SK-N-SH treated with all-trans-retinoic acid at 6 μM for 48 hours (cell line): ENCODE data around the gene WNT10A.

Experiments used
- ATAC-seq: fragments of 200-7000 bp; cut with Tn5 transposase; 3 replicates; pipeline ENCODE4 v1.9.1; 2020; ENCODE audit warnings: mild to moderate bottlenecking, moderate library complexity
- ARNTL ChIP-seq: fragments of 450-650 bp; formaldehyde crosslinking; IDR thresholded peaks from 2 replicates; pipeline ENCODE4 v1.5.0; 2020; ENCODE audit warnings: low read depth, mild to moderate bottlenecking, moderate library complexity, borderline replicate concordance
- BACH2 ChIP-seq: fragments of 250-450 bp; sonication (Bioruptor Pico); IDR thresholded peaks from 2 replicates; pipeline ENCODE4 v1.9.0; 2021; ENCODE audit warnings: mild to moderate bottlenecking, borderline replicate concordance
- CSDC2 ChIP-seq: fragments of 250-450 bp; sonication (Bioruptor Pico); IDR thresholded peaks from 2 replicates; pipeline ENCODE4 v1.5.0; 2020; ENCODE audit warnings: mild to moderate bottlenecking, moderate library complexity
- ESRRG ChIP-seq: fragments of 250-450 bp; sonication (Bioruptor Pico); IDR thresholded peaks from 2 replicates; pipeline ENCODE4 v1.6.1; 2021; ENCODE audit warnings: mild to moderate bottlenecking
- GLIS3 ChIP-seq: fragments of 250-450 bp; sonication (Bioruptor Pico); IDR thresholded peaks from 2 replicates; pipeline ENCODE4 v1.5.0; 2020; ENCODE audit warnings: mild to moderate bottlenecking, moderate library complexity
- ISL1 ChIP-seq: fragments of 250-450 bp; sonication (Bioruptor Pico); IDR thresholded peaks from 2 replicates; pipeline ENCODE4 v2.1.2; 2022; ENCODE audit warnings: mild to moderate bottlenecking, moderate library complexity
- OSR1 ChIP-seq: fragments of 250-450 bp; sonication (Bioruptor Pico); IDR thresholded peaks from 2 replicates; pipeline ENCODE4 v1.8.0; 2022; ENCODE audit warnings: moderate library complexity, mild to moderate bottlenecking, inconsistent platforms
- PPARA ChIP-seq: fragments of 250-450 bp; sonication (Bioruptor Pico); IDR thresholded peaks from 2 replicates; pipeline ENCODE4 v1.5.0; 2020; ENCODE audit warnings: mild to moderate bottlenecking, borderline replicate concordance
- RARB ChIP-seq: fragments of 250-450 bp; sonication (Bioruptor Pico); IDR thresholded peaks from 2 replicates; pipeline ENCODE4 v1.8.0; 2021; ENCODE audit warnings: mild to moderate bottlenecking, moderate library complexity
- SNAI2 ChIP-seq: fragments of 250-450 bp; sonication (Bioruptor Pico); IDR thresholded peaks from 2 replicates; pipeline ENCODE4 v1.5.0; 2020; ENCODE audit warnings: mild to moderate bottlenecking, moderate library complexity
- TCF4 ChIP-seq: fragments of 250-450 bp; sonication (Bioruptor Pico); IDR thresholded peaks from 2 replicates; pipeline ENCODE4 v1.8.0; 2021; ENCODE audit warnings: mild to moderate bottlenecking, moderate library complexity, borderline replicate concordance
- TOX ChIP-seq: fragments of 250-450 bp; sonication (Bioruptor Pico); IDR thresholded peaks from 2 replicates; pipeline ENCODE4 v1.8.0; 2021; ENCODE audit warnings: mild to moderate bottlenecking, moderate library complexity, borderline replicate concordance
- ZFP3 ChIP-seq: fragments of 250-450 bp; sonication (Bioruptor Pico); IDR thresholded peaks from 2 replicates; pipeline ENCODE4 v1.5.0; 2020; ENCODE audit warnings: mild to moderate bottlenecking, moderate library complexity
- ZFP30 ChIP-seq: fragments of 450-650 bp; formaldehyde crosslinking; IDR thresholded peaks from 2 replicates; pipeline ENCODE4 v1.5.0; 2022; ENCODE audit warnings: mild to moderate bottlenecking, moderate library complexity
- ZNF565 ChIP-seq: fragments of 450-650 bp; formaldehyde crosslinking; conservative IDR thresholded peaks from 2 replicates; pipeline ENCODE4 v1.5.0; 2020; ENCODE audit warnings: low read depth, mild to moderate bottlenecking, moderate library complexity
- ZNF70 ChIP-seq: fragments of 450-650 bp; formaldehyde crosslinking; IDR thresholded peaks from 2 replicates; pipeline ENCODE4 v1.5.0; 2020; ENCODE audit warnings: mild to moderate bottlenecking, moderate library complexity
- ZNF8 ChIP-seq: fragments of 450-650 bp; formaldehyde crosslinking; IDR thresholded peaks from 2 replicates; pipeline ENCODE4 v1.5.0; 2020; ENCODE audit warnings: mild to moderate bottlenecking, moderate library complexity
- TF ChIP-seq, protein P1 (sequence below): fragments of 250-450 bp; sonication (Bioruptor Pico); IDR thresholded peaks from 2 replicates; pipeline ENCODE4 v1.8.0; 2021; ENCODE audit warnings: low read depth, mild to moderate bottlenecking, moderate library complexity, borderline replicate concordance
- TF ChIP-seq, protein P2 (sequence below): fragments of 250-450 bp; sonication (Bioruptor Pico); IDR thresholded peaks from 2 replicates; pipeline ENCODE4 v1.8.0; 2020; ENCODE audit warnings: mild to moderate bottlenecking, moderate library complexity, borderline replicate concordance
- TF ChIP-seq, protein P3 (sequence below): fragments of 250-450 bp; sonication (Bioruptor Pico); IDR thresholded peaks from 2 replicates; pipeline ENCODE4 v1.5.1; 2021; ENCODE audit warnings: mild to moderate bottlenecking, moderate library complexity

The WNT10A gene

DNA sequence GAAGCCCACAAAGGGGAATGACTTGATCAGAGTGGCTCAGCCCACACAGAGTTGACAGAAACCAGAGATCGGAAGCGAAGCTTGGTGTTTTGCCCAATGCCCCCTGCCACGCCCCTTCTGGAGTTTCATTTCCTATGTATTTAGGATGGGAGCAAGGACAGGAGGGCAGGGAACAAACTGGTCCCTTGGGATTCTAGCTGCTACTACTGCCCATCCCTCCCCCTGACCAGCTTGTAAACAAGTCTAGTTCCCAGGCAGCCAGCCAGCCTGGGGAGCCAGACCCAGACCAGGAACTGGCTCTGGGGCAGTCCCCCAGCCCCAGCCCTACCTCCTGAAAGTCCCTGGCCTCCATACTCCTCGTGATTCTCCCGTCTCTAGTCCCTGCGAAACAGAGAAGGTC is 12.8 kb upstream of the WNT10A start:
- no peak for TF ChIP-seq ZFP30 (CRISPR knock-in tag)
- TF ChIP-seq SNAI2 (CRISPR knock-in tag): no peak
- no peak for TF ChIP-seq ISL1 (CRISPR knock-in tag)
- no peak for TF ChIP-seq ZFP3 (CRISPR knock-in tag)
- TF ChIP-seq, protein P1, sequence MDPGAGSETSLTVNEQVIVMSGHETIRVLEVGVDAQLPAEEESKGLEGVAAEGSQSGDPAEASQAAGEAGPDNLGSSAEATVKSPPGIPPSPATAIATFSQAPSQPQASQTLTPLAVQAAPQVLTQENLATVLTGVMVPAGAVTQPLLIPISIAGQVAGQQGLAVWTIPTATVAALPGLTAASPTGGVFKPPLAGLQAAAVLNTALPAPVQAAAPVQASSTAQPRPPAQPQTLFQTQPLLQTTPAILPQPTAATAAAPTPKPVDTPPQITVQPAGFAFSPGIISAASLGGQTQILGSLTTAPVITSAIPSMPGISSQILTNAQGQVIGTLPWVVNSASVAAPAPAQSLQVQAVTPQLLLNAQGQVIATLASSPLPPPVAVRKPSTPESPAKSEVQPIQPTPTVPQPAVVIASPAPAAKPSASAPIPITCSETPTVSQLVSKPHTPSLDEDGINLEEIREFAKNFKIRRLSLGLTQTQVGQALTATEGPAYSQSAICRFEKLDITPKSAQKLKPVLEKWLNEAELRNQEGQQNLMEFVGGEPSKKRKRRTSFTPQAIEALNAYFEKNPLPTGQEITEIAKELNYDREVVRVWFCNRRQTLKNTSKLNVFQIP (CRISPR knock-in tag): no peak
- no peak for TF ChIP-seq BACH2 (CRISPR knock-in tag)
- TF ChIP-seq CSDC2 (CRISPR knock-in tag): no peak
- no peak for TF ChIP-seq ZNF70 (CRISPR knock-in tag)
- TF ChIP-seq, protein P2, sequence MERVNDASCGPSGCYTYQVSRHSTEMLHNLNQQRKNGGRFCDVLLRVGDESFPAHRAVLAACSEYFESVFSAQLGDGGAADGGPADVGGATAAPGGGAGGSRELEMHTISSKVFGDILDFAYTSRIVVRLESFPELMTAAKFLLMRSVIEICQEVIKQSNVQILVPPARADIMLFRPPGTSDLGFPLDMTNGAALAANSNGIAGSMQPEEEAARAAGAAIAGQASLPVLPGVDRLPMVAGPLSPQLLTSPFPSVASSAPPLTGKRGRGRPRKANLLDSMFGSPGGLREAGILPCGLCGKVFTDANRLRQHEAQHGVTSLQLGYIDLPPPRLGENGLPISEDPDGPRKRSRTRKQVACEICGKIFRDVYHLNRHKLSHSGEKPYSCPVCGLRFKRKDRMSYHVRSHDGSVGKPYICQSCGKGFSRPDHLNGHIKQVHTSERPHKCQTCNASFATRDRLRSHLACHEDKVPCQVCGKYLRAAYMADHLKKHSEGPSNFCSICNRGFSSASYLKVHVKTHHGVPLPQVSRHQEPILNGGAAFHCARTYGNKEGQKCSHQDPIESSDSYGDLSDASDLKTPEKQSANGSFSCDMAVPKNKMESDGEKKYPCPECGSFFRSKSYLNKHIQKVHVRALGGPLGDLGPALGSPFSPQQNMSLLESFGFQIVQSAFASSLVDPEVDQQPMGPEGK: no peak
- TF ChIP-seq TCF4 (CRISPR knock-in tag): no peak
- no peak for TF ChIP-seq ARNTL (CRISPR knock-in tag)
- TF ChIP-seq, protein P3, sequence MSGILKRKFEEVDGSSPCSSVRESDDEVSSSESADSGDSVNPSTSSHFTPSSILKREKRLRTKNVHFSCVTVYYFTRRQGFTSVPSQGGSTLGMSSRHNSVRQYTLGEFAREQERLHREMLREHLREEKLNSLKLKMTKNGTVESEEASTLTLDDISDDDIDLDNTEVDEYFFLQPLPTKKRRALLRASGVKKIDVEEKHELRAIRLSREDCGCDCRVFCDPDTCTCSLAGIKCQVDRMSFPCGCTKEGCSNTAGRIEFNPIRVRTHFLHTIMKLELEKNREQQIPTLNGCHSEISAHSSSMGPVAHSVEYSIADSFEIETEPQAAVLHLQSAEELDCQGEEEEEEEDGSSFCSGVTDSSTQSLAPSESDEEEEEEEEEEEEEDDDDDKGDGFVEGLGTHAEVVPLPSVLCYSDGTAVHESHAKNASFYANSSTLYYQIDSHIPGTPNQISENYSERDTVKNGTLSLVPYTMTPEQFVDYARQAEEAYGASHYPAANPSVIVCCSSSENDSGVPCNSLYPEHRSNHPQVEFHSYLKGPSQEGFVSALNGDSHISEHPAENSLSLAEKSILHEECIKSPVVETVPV (CRISPR knock-in tag): no peak
- TF ChIP-seq OSR1: no peak
- no peak for ATAC-seq

DNA sequence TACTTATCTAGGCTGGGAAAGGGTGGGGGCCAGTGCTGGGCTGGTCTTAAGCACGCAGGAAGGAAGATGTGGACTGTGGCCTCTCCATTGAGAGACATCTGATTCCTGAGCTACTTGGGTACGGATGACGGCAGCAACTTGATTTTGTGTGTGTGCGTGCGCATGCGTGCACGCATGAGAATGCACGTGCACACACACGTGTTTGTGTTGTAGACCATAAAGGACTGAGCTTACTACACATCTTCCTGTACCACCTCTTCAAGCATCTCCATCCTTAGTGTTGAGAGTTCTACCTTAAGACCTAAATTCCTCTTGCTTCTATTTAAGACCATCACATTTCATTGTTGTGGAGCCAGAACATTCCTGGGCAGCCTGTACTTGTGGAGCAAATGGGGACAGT is 11.6 kb upstream of the WNT10A start:
- ATAC-seq: no peak
- no peak for TF ChIP-seq ESRRG (CRISPR knock-in tag)
- TF ChIP-seq ZNF8 (CRISPR knock-in tag): no peak
- TF ChIP-seq, protein P1 (CRISPR knock-in tag): no peak
- no peak for TF ChIP-seq PPARA (CRISPR knock-in tag)
- TF ChIP-seq ARNTL (CRISPR knock-in tag): no peak
- TF ChIP-seq ZNF70 (CRISPR knock-in tag): no peak
- TF ChIP-seq CSDC2 (CRISPR knock-in tag): no peak
- no peak for TF ChIP-seq ZNF565 (CRISPR knock-in tag)
- no peak for TF ChIP-seq GLIS3 (CRISPR knock-in tag)
- no peak for TF ChIP-seq TOX

DNA sequence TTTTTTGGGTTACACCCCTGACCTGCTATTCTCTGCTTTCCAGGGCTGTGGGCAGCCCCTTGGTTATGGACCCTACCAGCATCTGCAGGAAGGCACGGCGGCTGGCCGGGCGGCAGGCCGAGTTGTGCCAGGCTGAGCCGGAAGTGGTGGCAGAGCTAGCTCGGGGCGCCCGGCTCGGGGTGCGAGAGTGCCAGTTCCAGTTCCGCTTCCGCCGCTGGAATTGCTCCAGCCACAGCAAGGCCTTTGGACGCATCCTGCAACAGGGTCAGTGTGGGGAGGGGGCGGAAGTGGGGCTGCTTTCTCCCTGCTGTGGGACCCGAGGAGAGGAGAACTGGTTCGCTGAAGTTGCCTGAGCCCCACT is 9.7 kb upstream of the WNT10A start:
- no peak for ATAC-seq
- TF ChIP-seq TCF4 (CRISPR knock-in tag) (no peak), RARB (CRISPR knock-in tag) (no peak), TOX (no peak), ZFP30 (CRISPR knock-in tag) (no peak)
- TF ChIP-seq, protein P2: no peak
- TF ChIP-seq, protein P1 (CRISPR knock-in tag): no peak
